ENCODE measurements around the gene FAM240A.
A peak's percentile ranks its signal among the peaks of the same experiment; 100 is the strongest.

FAM240A gene

GRCh38 chr3:46607603-46608028 is 4.7 kb upstream of the FAM240A start:
- no peak for DNase-seq (ENCODE audit: low read depth)
- TF ChIP-seq CTCF (IDR thresholded peaks at IDR 0.05; ENCODE audit: low read length, missing control alignments) = peak; percentile 9

GRCh38 chr3:46609212-46609721 is 3.1 kb upstream of the FAM240A start:
- no peak overlapping the region for H3K4me3 ChIP-seq (replicated peaks; ENCODE audit: low read depth, low read length)
- no peak for DNase-seq (ENCODE audit: low read depth)
- TF ChIP-seq CTCF (IDR thresholded peaks at IDR 0.05; ENCODE audit: low read length, missing control alignments) = no peak

More at GRCh38 chr3:46607603-46608028, 4.7 kb upstream of the FAM240A start:
- no peak overlapping the region for H3K4me3 ChIP-seq (replicated peaks; ENCODE audit: low read depth, low read length)

- DNase-seq (ENCODE audit: low read depth) = no peak
- no peak overlapping the region for H3K4me3 ChIP-seq (replicated peaks; ENCODE audit: low read depth, low read length)
- TF ChIP-seq CTCF (IDR thresholded peaks at IDR 0.05; ENCODE audit: low read length, missing control alignments) = no peak
Observed at GRCh38 chr3:46609944-46610722, 2.2 kb upstream of the FAM240A start.

- no peak overlapping the region for H3K4me3 ChIP-seq (replicated peaks; ENCODE audit: low read depth, low read length)
- DNase-seq (ENCODE audit: low read depth) = no peak
- TF ChIP-seq CTCF (IDR thresholded peaks at IDR 0.05; ENCODE audit: low read length, missing control alignments) = no peak
Observed at GRCh38 chr3:46613313-46614005, 1.1 kb downstream of the FAM240A start.

- H3K4me3 ChIP-seq (replicated peaks; ENCODE audit: low read depth, low read length) = no peak overlapping the region
- TF ChIP-seq CTCF (IDR thresholded peaks at IDR 0.05; ENCODE audit: low read length, missing control alignments) = no peak
- no peak for DNase-seq (ENCODE audit: low read depth)
Observed at GRCh38 chr3:46614431-46614830, 2.1 kb downstream of the FAM240A start.

GRCh38 chr3:46615050-46615775 is 2.9 kb downstream of the FAM240A start:
- no peak for TF ChIP-seq CTCF (IDR thresholded peaks at IDR 0.05; ENCODE audit: low read length, missing control alignments)
- no peak overlapping the region for H3K4me3 ChIP-seq (replicated peaks; ENCODE audit: low read depth, low read length)
- no peak for DNase-seq (ENCODE audit: low read depth)

All from fibroblast of pulmonary artery (primary cell).